Measurements from ENCODE around the gene CIRBP.
"Not testable (repeated sequence)": the region's sequence is repeated elsewhere in the genome, so short reads cannot be mapped to it uniquely, and the experiment has no call there.

CIRBP gene

GRCh38 chr19:1243768-1244692 is 25.1 kb upstream of the CIRBP start:
- in situ Hi-C loops (cut with MboI; ENCODE audit: low sequenced_read_pairs) = no loop called here

- in situ Hi-C loops (cut with MboI; ENCODE audit: low sequenced_read_pairs) = no loop called here
Measured at GRCh38 chr19:1244693-1245451, 24.3 kb upstream of the CIRBP start.

GRCh38 chr19:1245494-1246264 is 23.5 kb upstream of the CIRBP start:
- in situ Hi-C loops (cut with MboI; ENCODE audit: low sequenced_read_pairs) = no loop called here

- in situ Hi-C loops (cut with MboI; ENCODE audit: low sequenced_read_pairs) = not testable (repeated sequence)
Measured at GRCh38 chr19:1246265-1247087, 22.7 kb upstream of the CIRBP start.

- in situ Hi-C loops (cut with MboI; ENCODE audit: low sequenced_read_pairs) = no loop called here
Measured at GRCh38 chr19:1247748-1248138, 21.4 kb upstream of the CIRBP start.

GRCh38 chr19:1248139-1248785 is 20.9 kb upstream of the CIRBP start, which contains the start of gene MIDN:
TSS of gene MIDN (plus strand) at chr19:1248583. CDS start at chr19:1250297, 1,714 bp downstream.
- in situ Hi-C loops (cut with MboI; ENCODE audit: low sequenced_read_pairs) = no loop called here

- in situ Hi-C loops (cut with MboI; ENCODE audit: low sequenced_read_pairs) = no loop called here
Measured at GRCh38 chr19:1248786-1249297, 20.3 kb upstream of the CIRBP start.

- in situ Hi-C loops (cut with MboI; ENCODE audit: low sequenced_read_pairs) = no loop called here
Measured at GRCh38 chr19:1249298-1249989, 19.7 kb upstream of the CIRBP start.

GRCh38 chr19:1249990-1250436 is 19.1 kb upstream of the CIRBP start:
- in situ Hi-C loops (cut with MboI; ENCODE audit: low sequenced_read_pairs) = no loop called here

GRCh38 chr19:1250437-1251260 is 18.5 kb upstream of the CIRBP start:
- in situ Hi-C loops (cut with MboI; ENCODE audit: low sequenced_read_pairs) = no loop called here

GRCh38 chr19:1251330-1252220 is 17.6 kb upstream of the CIRBP start:
- in situ Hi-C loops (cut with MboI; ENCODE audit: low sequenced_read_pairs) = no loop called here

GRCh38 chr19:1252221-1252820 is 16.8 kb upstream of the CIRBP start:
- in situ Hi-C loops (cut with MboI; ENCODE audit: low sequenced_read_pairs) = no loop called here

GRCh38 chr19:1252821-1253513 is 16.2 kb upstream of the CIRBP start:
- in situ Hi-C loops (cut with MboI; ENCODE audit: low sequenced_read_pairs) = no loop called here

GRCh38 chr19:1253514-1254080 is 15.5 kb upstream of the CIRBP start:
- in situ Hi-C loops (cut with MboI; ENCODE audit: low sequenced_read_pairs) = no loop called here

GRCh38 chr19:1254081-1254527 is 15.0 kb upstream of the CIRBP start:
- in situ Hi-C loops (cut with MboI; ENCODE audit: low sequenced_read_pairs) = no loop called here
